A549 (cell line): ENCODE results near the gene CDKN3.

Source experiments
- CBX2 ChIP-seq: fragments of 200-600 bp; sonication (generic); IDR thresholded peaks from 2 replicates; pipeline ENCODE4 v1.6.1; 2016; ENCODE audit warnings: low read depth, mild to moderate bottlenecking, borderline replicate concordance
- CTCF ChIP-seq: fragments of >200 bp; sonication (Bioruptor Twin); formaldehyde crosslinking; IDR thresholded peaks from 3 replicates; pipeline ENCODE4 v1.5.1; 2016
- EHMT2 ChIP-seq: fragments of 200-600 bp; sonication (generic); IDR thresholded peaks from 2 replicates; pipeline ENCODE4 v1.6.1; 2016; ENCODE audit warnings: antibody characterized with exemption, low read depth, mild to moderate bottlenecking, moderate library complexity
- FOSL2 ChIP-seq, 2 experiments: fragments of 450-650 bp in 1 of 2; fragments of >200 bp in 1 of 2; sonication (Bioruptor Twin) in 1 of 2; formaldehyde crosslinking; IDR thresholded peaks; 2 replicates each; pipeline versions ENCODE4 v1.5.0 to v1.6.1; 2016 to 2020; ENCODE audit warnings: mild to moderate bottlenecking in 1 of 2, moderate library complexity in 1 of 2
- HOXA7 ChIP-seq: fragments of 250-450 bp; sonication (Bioruptor Pico); IDR thresholded peaks from 2 replicates; pipeline ENCODE4 v1.5.0; 2020; ENCODE audit warnings: mild to moderate bottlenecking, moderate library complexity
- POLR2A ChIP-seq: IDR thresholded peaks from 2 replicates; pipeline ENCODE4 v1.6.1; 2012; ENCODE audit warnings: mild to moderate bottlenecking, low read length
- ZFP36 ChIP-seq: fragments of 450-650 bp; IDR thresholded peaks from 2 replicates; pipeline ENCODE4 v1.6.1; 2014; ENCODE audit warnings: borderline replicate concordance; ENCODE audit not compliant: partially characterized antibody
- TF ChIP-seq, protein P1 (sequence below): fragments of 200-600 bp; sonication (generic); IDR thresholded peaks from 2 replicates; pipeline ENCODE4 v1.6.1; 2016; ENCODE audit warnings: antibody characterized with exemption, mild to moderate bottlenecking, moderate library complexity
- TF ChIP-seq, protein P2 (sequence below): IDR thresholded peaks from 2 replicates; pipeline ENCODE4 v1.6.1; 2012

DNA sequence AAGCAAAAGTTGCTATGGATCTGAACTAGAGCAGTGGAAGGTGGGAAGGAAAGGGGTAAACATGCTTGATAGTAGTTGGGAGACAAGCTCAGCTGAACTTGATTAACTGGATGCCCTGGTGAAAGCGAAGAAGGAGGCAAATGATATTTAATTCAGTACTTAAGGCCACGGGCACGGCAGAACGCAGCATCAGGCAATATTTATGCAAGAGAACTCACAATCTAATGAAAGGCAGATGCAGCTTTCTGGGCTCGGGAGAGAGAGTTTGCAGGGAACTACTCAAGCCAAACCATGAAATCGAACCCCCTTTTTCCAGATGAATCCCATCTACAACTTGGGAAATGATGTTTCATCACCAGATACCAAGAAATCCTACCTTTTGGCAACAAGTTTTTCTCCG lies 47.9 kb downstream of the CDKN3 start:
- TF ChIP-seq, protein P1, sequence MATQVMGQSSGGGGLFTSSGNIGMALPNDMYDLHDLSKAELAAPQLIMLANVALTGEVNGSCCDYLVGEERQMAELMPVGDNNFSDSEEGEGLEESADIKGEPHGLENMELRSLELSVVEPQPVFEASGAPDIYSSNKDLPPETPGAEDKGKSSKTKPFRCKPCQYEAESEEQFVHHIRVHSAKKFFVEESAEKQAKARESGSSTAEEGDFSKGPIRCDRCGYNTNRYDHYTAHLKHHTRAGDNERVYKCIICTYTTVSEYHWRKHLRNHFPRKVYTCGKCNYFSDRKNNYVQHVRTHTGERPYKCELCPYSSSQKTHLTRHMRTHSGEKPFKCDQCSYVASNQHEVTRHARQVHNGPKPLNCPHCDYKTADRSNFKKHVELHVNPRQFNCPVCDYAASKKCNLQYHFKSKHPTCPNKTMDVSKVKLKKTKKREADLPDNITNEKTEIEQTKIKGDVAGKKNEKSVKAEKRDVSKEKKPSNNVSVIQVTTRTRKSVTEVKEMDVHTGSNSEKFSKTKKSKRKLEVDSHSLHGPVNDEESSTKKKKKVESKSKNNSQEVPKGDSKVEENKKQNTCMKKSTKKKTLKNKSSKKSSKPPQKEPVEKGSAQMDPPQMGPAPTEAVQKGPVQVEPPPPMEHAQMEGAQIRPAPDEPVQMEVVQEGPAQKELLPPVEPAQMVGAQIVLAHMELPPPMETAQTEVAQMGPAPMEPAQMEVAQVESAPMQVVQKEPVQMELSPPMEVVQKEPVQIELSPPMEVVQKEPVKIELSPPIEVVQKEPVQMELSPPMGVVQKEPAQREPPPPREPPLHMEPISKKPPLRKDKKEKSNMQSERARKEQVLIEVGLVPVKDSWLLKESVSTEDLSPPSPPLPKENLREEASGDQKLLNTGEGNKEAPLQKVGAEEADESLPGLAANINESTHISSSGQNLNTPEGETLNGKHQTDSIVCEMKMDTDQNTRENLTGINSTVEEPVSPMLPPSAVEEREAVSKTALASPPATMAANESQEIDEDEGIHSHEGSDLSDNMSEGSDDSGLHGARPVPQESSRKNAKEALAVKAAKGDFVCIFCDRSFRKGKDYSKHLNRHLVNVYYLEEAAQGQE, result no peak
- TF ChIP-seq CTCF (no peak), FOSL2 (IDR thresholded peaks at IDR 0.05) (no peak), FOSL2 (CRISPR knock-in tag; IDR thresholded peaks at IDR 0.05) (no peak), HOXA7 (no peak), POLR2A (no peak), EHMT2 (no peak), ZFP36 (no peak), CBX2 (no peak)
- TF ChIP-seq, protein P2, sequence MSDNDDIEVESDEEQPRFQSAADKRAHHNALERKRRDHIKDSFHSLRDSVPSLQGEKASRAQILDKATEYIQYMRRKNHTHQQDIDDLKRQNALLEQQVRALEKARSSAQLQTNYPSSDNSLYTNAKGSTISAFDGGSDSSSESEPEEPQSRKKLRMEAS, result no peak
